ENCODE results near the gene RBM20. TPM values are rescaled to one million over a fixed set of nuclear protein-coding genes. Genes with fewer than 3 reads are reported as not detected.

The RBM20 gene
- total and polyA plus RNA-seq, 2 of the 4 experiments (the other 2 are of a cell fraction) = under 0.01 to 0.15 TPM

- H4K8ac ChIP-seq (ENCODE audit: low read depth in 2 of 2, low read length in 2 of 2) = no peak overlapping the region
- no peak overlapping the region for H3K18ac ChIP-seq (ENCODE audit: low read depth, low read length)
- H2AK9ac ChIP-seq (replicated peaks; ENCODE audit: low read depth, low read length, poor library complexity) = no peak overlapping the region
- no peak overlapping the region for H4K5ac ChIP-seq (ENCODE audit: low read depth, low read length)
- dilution Hi-C loops (cut with HindIII; ENCODE audit: low sequenced_read_pairs, unreplicated experiment) = no loop called here
- no peak overlapping the region for H2BK15ac ChIP-seq (ENCODE audit: low read depth, low read length)
- no peak overlapping the region for H3K4me3 ChIP-seq (ENCODE audit: insufficient read depth, low read depth, low read length)
- ChIA-PET CTCF (interaction anchor here (0.6 to 0.9 kb wide), 3 partner anchors 138 to 301 kb away, joined by 3 read pairs; no protein-coding TSS in a partner anchor), POLR2A (ENCODE audit: unreplicated experiment) (interaction anchor here (0.6 to 0.7 kb wide), 3 partner anchors 119 to 464 kb away, joined by 3 to 15 read pairs (median 12); no protein-coding TSS in a partner anchor)
- no peak overlapping the region for H3K4me2 ChIP-seq (ENCODE audit: low read depth, low read length)
- no peak overlapping the region for H4K91ac ChIP-seq (ENCODE audit: insufficient read depth, low read depth, low read length)
- no peak overlapping the region for H3K14ac ChIP-seq (replicated peaks; ENCODE audit: low read depth, low read length)
- intact Hi-C loops (cut with micrococcal nuclease) = no loop called here
- H3K4me1 ChIP-seq (ENCODE audit: control insufficient read depth, insufficient read depth, low read length) = no peaks in the 10 kb centered on the region; the same call in 1 of the 2 replicates
- H4K20me1 ChIP-seq (ENCODE audit: insufficient read depth, low read length) = no peaks in the 10 kb centered on the region
- H3K56ac ChIP-seq (ENCODE audit: extremely low read depth, insufficient read depth, low read length) = no peak overlapping the region
- no peak overlapping the region for H3K4ac ChIP-seq (ENCODE audit: low read depth, low read length)
- no peak overlapping the region for H3K27ac ChIP-seq (ENCODE audit: insufficient read depth, low read length)
- in situ Hi-C loops (cut with MboI; ENCODE audit: low sequenced_read_pairs) = loop anchor here (5.0 kb wide), 1 partner anchor 284 kb away; no protein-coding TSS in a partner anchor
- peaks cover 7% of the 10 kb centered on the region for H3K36me3 ChIP-seq (ENCODE audit: control insufficient read depth, insufficient read depth, low read length)
- ATAC-seq (ENCODE audit: low read depth) (no peak), DNase-seq (no peak)
- H3K79me1 ChIP-seq (ENCODE audit: low read depth in 1 of 2, low read length in 2 of 2) = no peaks in the 10 kb centered on the region
- no peaks in the 10 kb centered on the region for H3K9me3 ChIP-seq (ENCODE audit: control insufficient read depth, insufficient read depth, low read length)
- H3K9ac ChIP-seq (ENCODE audit: low read depth, low read length) = no peak overlapping the region
- no peaks in the 10 kb centered on the region for H3K9me1 ChIP-seq (ENCODE audit: insufficient read depth, low read length)
- no peak overlapping the region for H2BK5ac ChIP-seq (ENCODE audit: low read depth, low read length, poor library complexity, severe bottlenecking)
- no peak overlapping the region for H2BK20ac ChIP-seq (ENCODE audit: low read depth, low read length)
- peaks cover 11% of the 10 kb centered on the region for H3K27me3 ChIP-seq (ENCODE audit: control insufficient read depth, insufficient read depth, low read length)
- no peak overlapping the region for H2AFZ ChIP-seq (replicated peaks; ENCODE audit: low read length, poor library complexity)
- H3K23ac ChIP-seq (ENCODE audit: low read depth, low read length) = no peak overlapping the region
- no peak overlapping the region for H2BK120ac ChIP-seq (ENCODE audit: low read depth, low read length)
- no peak overlapping the region for H2AK5ac ChIP-seq (ENCODE audit: low read depth, low read length)
- no CpG with 5 or more reads among the region's 6 CpGs for WGBS, 2 experiments (ENCODE audit: extremely low coverage in 2 of 2, insufficient read length in 1 of 2)
- peak; percentile 97 for TF ChIP-seq MAFK (IDR thresholded peaks at IDR 0.05; ENCODE audit: low read depth, low read length)
- TF ChIP-seq MXI1 (IDR thresholded peaks at IDR 0.05; ENCODE audit: borderline replicate concordance, low read depth, low read length) = no peak
- BruUV-seq (replicated peaks) = no TSS peak
Measured at GRCh38 chr10:110608087-110608486, 36.0 kb upstream of the RBM20 start.
